AG09309 (cell line): ENCODE results near the gene KLHDC7A.

ENCODE experiments used
- DNase-seq: peaks from one replicate; pipeline ENCODE4 v3.0.0-alpha.2; 2010; ENCODE audit warnings: low read depth
- H3K4me3 ChIP-seq: 2 replicates; pipeline ENCODE4 v1.5.1; 2011; ENCODE audit warnings: mild to moderate bottlenecking, low read depth, low read length, moderate library complexity; ENCODE audit not compliant: control insufficient read depth
- CTCF ChIP-seq: IDR thresholded peaks from 2 replicates; pipeline ENCODE4 v1.5.1; 2011; ENCODE audit warnings: mild to moderate bottlenecking, low read depth, low read length, inconsistent platforms; ENCODE audit not compliant: insufficient read depth, control insufficient read depth; ENCODE audit errors: missing control alignments

Gene KLHDC7A

GRCh38 chr1:18480315-18481189, at the start of gene KLHDC7A:
TSS of gene KLHDC7A (plus strand) at chr1:18480930. CDS start at chr1:18480982, 52 bp downstream.
- DNase-seq: no peak
- TF ChIP-seq CTCF: no peak
- H3K4me3 ChIP-seq: no peak within 1 kb of the TSS

- TF ChIP-seq CTCF: no peak
Observed at GRCh38 chr1:18434041-18434440, 46.7 kb upstream of the KLHDC7A start.

GRCh38 chr1:18440385-18441226, 40.1 kb upstream of the KLHDC7A start:
- no peak overlapping the region for H3K4me3 ChIP-seq
- no peak for DNase-seq
- TF ChIP-seq CTCF: no peak

More at GRCh38 chr1:18434041-18434440, 46.7 kb upstream of the KLHDC7A start:
- no peak overlapping the region for H3K4me3 ChIP-seq
- no peak for DNase-seq

- H3K4me3 ChIP-seq: no peak overlapping the region
- DNase-seq: no peak
- no peak for TF ChIP-seq CTCF
Observed at GRCh38 chr1:18443587-18444520, 36.9 kb upstream of the KLHDC7A start.

GRCh38 chr1:18444563-18444962, 36.2 kb upstream of the KLHDC7A start:
- H3K4me3 ChIP-seq: no peak overlapping the region
- TF ChIP-seq CTCF: no peak
- DNase-seq: no peak

GRCh38 chr1:18446751-18447150, 34.0 kb upstream of the KLHDC7A start:
- TF ChIP-seq CTCF: no peak
- no peak for DNase-seq
- no peak overlapping the region for H3K4me3 ChIP-seq
